Natural killer cell treated with Interleukin-12 subunit alpha and Interleukin-12 subunit beta and Interleukin-15 and Interleukin-18, amount 100 ng/mL, for 72 hours (primary cell): Measurements from ENCODE around the gene B3GLCT. TPM values are rescaled to one million over a fixed set of nuclear protein-coding genes. Genes with fewer than 3 reads are reported as not detected.
A peak's percentile ranks its signal among the peaks of the same experiment; 100 is the strongest.
"Not testable (repeated sequence)": the region's sequence is repeated elsewhere in the genome, so short reads cannot be mapped to it uniquely, and the experiment has no call there.

Experiments
- ATAC-seq, 2 donors: fragments of 150-1000 bp; cut with Tn5 transposase in 1 of 2; sonication (Bioruptor Pico), chemical (Tn5 transposase) in 1 of 2; 2 replicates each; pipeline ENCODE4 v1.10.0; 2021
- DNase-seq: peaks from one replicate; pipeline ENCODE4 v3.0.0; 2022; ENCODE audit warnings: low spot score
- H3K27ac Mint-ChIP-seq, 2 donors: 1 replicate in 1 of 2; 2 replicates in 1 of 2; pipeline ENCODE4 v1.8.0; 2022; ENCODE audit warnings: mixed read lengths in 2 of 2, mild to moderate bottlenecking in 1 of 2, moderate library complexity in 1 of 2
- H3K27me3 Mint-ChIP-seq, 2 donors: 1 replicate in 1 of 2; 2 replicates in 1 of 2; pipeline ENCODE4 v1.8.0; 2022; ENCODE audit warnings: mixed read lengths in 2 of 2
- H3K36me3 Mint-ChIP-seq: one replicate; pipeline ENCODE4 v1.8.0; 2022; ENCODE audit warnings: mixed read lengths
- H3K4me1 Mint-ChIP-seq, 2 donors: 1 replicate in 1 of 2; 2 replicates in 1 of 2; pipeline ENCODE4 v1.8.0; 2022; ENCODE audit warnings: low read depth in 2 of 2, mixed read lengths in 2 of 2, mild to moderate bottlenecking in 1 of 2
- H3K4me3 Mint-ChIP-seq: one replicate; pipeline ENCODE4 v1.8.0; 2022; ENCODE audit warnings: mixed read lengths
- H3K9me3 Mint-ChIP-seq: 2 replicates; pipeline ENCODE4 v1.8.0; 2022; ENCODE audit warnings: mixed read lengths
- total RNA-seq, 2 donors: library from RNA; stranded (reverse); gene quantifications; one replicate each; pipeline ENCODE4 v1.2.3, GENCODE V29; 2022

The B3GLCT gene
- total RNA-seq, 2 donors from 2014 or later, result 5.1 to 5.7 TPM

DNA sequence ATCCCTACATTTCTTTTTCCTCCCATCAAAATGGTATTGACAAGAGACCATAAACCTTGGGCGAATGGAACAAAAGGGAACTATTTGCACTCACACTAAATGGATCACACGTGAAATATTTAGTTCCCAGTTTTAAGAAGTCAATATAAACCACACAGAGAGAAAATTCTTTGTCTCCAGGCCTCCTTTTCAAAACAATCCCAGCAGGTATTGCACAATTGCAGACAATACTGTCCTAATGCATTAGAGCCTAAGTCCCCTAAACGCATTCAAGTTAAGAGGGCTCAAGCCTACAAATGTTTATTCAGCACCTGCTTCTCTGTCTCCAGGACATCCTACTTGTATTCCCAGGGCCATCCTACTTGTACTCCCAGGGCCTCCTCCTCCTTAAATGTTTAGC lies 1.3 kb upstream of the B3GLCT start:
- no peak for ATAC-seq
- H3K9me3 Mint-ChIP-seq, result no peaks in the 10 kb centered on the region
- no peaks in the 10 kb centered on the region for H3K36me3 Mint-ChIP-seq
- H3K27me3 Mint-ChIP-seq, result no peaks in the 10 kb centered on the region
- H3K4me3 Mint-ChIP-seq, result no peak overlapping the region
- H3K27ac Mint-ChIP-seq, result peak overlapping the region in 1 of 2 donors; percentile 82
- no peak for DNase-seq
- peaks cover 15 to 17% of the 10 kb centered on the region in 2 donors for H3K4me1 Mint-ChIP-seq

GRCh38 chr13:31199527-31199848 lies 287 bp upstream of the B3GLCT start:
- Mint-ChIP-seq H3K9me3 (no peaks in the 10 kb centered on the region), H3K4me1 (peaks cover 23 to 24% of the 10 kb centered on the region in 2 donors), H3K27me3 (no peaks in the 10 kb centered on the region), H3K36me3 (no peaks in the 10 kb centered on the region), H3K27ac (peak overlapping the region; percentile 73 to 82), H3K4me3 (peak overlapping the region; percentile 90)
- no peak for DNase-seq
- no peak for ATAC-seq

DNA sequence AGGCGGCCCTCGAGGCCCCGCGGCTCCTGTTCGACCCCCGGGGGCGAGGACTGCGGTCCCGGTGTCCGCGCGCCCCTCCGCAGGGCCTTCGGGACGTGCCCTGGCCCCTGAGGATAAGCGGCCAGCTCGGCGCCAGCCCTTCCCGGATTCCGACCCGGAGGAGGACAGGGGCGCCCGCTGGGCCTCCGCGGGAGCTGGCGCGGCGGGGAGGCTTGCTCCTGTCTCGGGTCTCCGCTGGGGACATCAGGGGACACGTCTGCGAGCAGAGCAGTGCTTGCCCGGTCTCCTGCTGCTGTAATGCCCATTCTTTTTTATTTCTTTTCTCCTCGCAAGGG lies 829 bp downstream of the B3GLCT start:
- Mint-ChIP-seq H3K9me3 (no peaks in the 10 kb centered on the region), H3K36me3 (no peaks in the 10 kb centered on the region), H3K4me3 (peak overlapping the region; percentile 80), H3K27me3 (no peaks in the 10 kb centered on the region), H3K27ac (peak overlapping the region; percentile 64 to 75), H3K4me1 (peaks cover 27 to 28% of the 10 kb centered on the region in 2 donors)
- peak; percentile 44 to 54 for ATAC-seq
- DNase-seq, result no peak

- Mint-ChIP-seq H3K27ac (peak overlapping the region; percentile 64 to 75), H3K36me3 (no peaks in the 10 kb centered on the region), H3K4me1 (peaks cover 25 to 28% of the 10 kb centered on the region in 2 donors), H3K27me3 (no peaks in the 10 kb centered on the region), H3K9me3 (no peaks in the 10 kb centered on the region), H3K4me3 (peak overlapping the region; percentile 80)
- ATAC-seq, result no peak
- DNase-seq, result no peak
These were observed 1.7 kb downstream of the B3GLCT start for GRCh38 chr13:31201341-31202031.

GRCh38 chr13:31204592-31204991 lies 4.8 kb downstream of the B3GLCT start:
- Mint-ChIP-seq H3K27ac (peak overlapping the region in 1 of 2 donors; percentile 11), H3K36me3 (no peaks in the 10 kb centered on the region), H3K4me1 (peaks cover 31 to 42% of the 10 kb centered on the region in 2 donors), H3K27me3 (no peaks in the 10 kb centered on the region), H3K4me3 (no peak overlapping the region), H3K9me3 (no peaks in the 10 kb centered on the region)
- no peak for DNase-seq
- no peak for ATAC-seq

GRCh38 chr13:31207661-31208552 lies 8.1 kb downstream of the B3GLCT start:
- H3K27me3 Mint-ChIP-seq, result no peaks in the 10 kb centered on the region
- ATAC-seq, result no peak
- no peaks in the 10 kb centered on the region for H3K9me3 Mint-ChIP-seq
- H3K27ac Mint-ChIP-seq, result peak overlapping the region in 1 of 2 donors; percentile 12
- no peak for DNase-seq
- H3K4me1 Mint-ChIP-seq, result peaks cover 30 to 38% of the 10 kb centered on the region in 2 donors
- no peak overlapping the region for H3K4me3 Mint-ChIP-seq
- H3K36me3 Mint-ChIP-seq, result no peaks in the 10 kb centered on the region

GRCh38 chr13:31208559-31209122 lies 8.9 kb downstream of the B3GLCT start:
- H3K9me3 Mint-ChIP-seq, result no peaks in the 10 kb centered on the region
- peaks cover 32 to 38% of the 10 kb centered on the region in 2 donors for H3K4me1 Mint-ChIP-seq
- ATAC-seq (no peak), DNase-seq (no peak)
- peak overlapping the region in 1 of 2 donors; percentile 12 for H3K27ac Mint-ChIP-seq
- no peak overlapping the region for H3K4me3 Mint-ChIP-seq
- no peaks in the 10 kb centered on the region for H3K36me3 Mint-ChIP-seq
- no peaks in the 10 kb centered on the region for H3K27me3 Mint-ChIP-seq

DNA sequence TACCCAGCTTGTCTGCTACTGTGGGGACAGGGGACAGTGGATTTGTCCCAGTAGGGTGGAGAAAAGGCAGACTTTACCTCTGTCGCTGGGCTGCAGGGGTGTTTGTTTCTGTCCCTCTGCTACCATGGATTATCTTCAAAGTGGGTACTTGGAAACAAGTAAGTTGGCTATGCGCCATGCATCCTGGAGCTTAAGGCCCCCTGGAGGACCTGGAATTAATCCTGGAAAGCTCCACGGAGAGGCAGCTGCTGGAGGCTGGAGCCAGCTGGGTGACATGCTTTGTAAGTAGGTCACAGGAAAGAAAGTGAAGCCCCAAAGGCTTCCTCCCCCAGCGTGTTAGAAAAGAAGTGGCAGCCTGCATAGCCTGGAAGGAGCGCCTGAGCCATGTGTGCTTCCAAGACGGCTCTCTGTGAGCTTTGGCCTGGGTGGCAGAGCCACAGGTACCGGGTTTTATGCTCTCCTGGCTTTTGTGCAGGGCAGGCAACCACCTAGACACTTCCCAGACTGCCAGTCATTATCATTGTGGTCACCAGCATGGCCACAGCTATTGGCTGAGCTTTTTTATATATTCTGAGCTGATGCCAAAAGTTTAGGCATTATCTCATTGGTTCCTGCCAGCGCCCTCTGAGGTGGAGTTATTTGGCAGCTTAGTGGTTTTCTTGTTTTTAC lies 9.5 kb downstream of the B3GLCT start:
- Mint-ChIP-seq H3K27ac (peak overlapping the region in 1 of 2 donors; percentile 12), H3K9me3 (no peaks in the 10 kb centered on the region), H3K36me3 (no peaks in the 10 kb centered on the region), H3K4me1 (peaks cover 31 to 35% of the 10 kb centered on the region in 2 donors), H3K27me3 (no peaks in the 10 kb centered on the region), H3K4me3 (no peak overlapping the region)
- ATAC-seq (peak in 1 of 2 donors; percentile 17), DNase-seq (no peak)

GRCh38 chr13:31209841-31210210 lies 10.1 kb downstream of the B3GLCT start:
- H3K4me3 Mint-ChIP-seq, result no peak overlapping the region
- peak overlapping the region in 1 of 2 donors; percentile 12 for H3K27ac Mint-ChIP-seq
- peaks cover 27 to 33% of the 10 kb centered on the region in 2 donors for H3K4me1 Mint-ChIP-seq
- ATAC-seq (no peak), DNase-seq (no peak)
- no peaks in the 10 kb centered on the region for H3K36me3 Mint-ChIP-seq
- no peaks in the 10 kb centered on the region for H3K9me3 Mint-ChIP-seq
- no peaks in the 10 kb centered on the region for H3K27me3 Mint-ChIP-seq

GRCh38 chr13:31213651-31214289 lies 14.0 kb downstream of the B3GLCT start:
- no peak for ATAC-seq
- Mint-ChIP-seq H3K27ac (no peak overlapping the region), H3K4me3 (no peak overlapping the region), H3K9me3 (no peaks in the 10 kb centered on the region), H3K4me1 (peaks cover 20 to 22% of the 10 kb centered on the region in 2 donors), H3K27me3 (no peaks in the 10 kb centered on the region), H3K36me3 (peaks cover 6% of the 10 kb centered on the region)
- DNase-seq, result no peak

DNA sequence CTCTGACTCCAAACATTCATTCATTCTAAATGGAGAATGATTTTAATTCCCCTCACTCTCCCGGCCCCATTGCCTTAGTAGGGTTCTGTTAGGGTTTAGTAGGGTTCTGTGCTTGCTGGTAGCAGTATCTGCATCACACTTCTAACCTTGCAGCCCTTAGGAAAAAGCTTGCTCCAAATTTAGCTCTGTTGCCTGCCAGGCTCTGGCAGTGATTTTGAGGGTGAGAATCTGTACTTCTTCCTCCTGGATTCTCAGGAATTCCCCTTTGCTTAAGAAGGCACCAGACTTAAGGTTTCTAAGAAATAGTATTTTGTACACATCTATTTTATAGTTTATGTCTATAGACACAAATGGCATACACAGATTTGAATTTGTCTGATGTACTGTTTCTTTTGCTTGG lies 14.7 kb downstream of the B3GLCT start:
- no peak for ATAC-seq
- Mint-ChIP-seq H3K36me3 (peaks cover 6% of the 10 kb centered on the region), H3K9me3 (no peaks in the 10 kb centered on the region), H3K4me3 (no peak overlapping the region), H3K27ac (no peak overlapping the region), H3K4me1 (peaks cover 14 to 15% of the 10 kb centered on the region in 2 donors), H3K27me3 (no peaks in the 10 kb centered on the region)
- no peak for DNase-seq

- H3K9me3 Mint-ChIP-seq, H3K4me1 Mint-ChIP-seq, DNase-seq, ATAC-seq, H3K27me3 Mint-ChIP-seq, H3K36me3 Mint-ChIP-seq, H3K27ac Mint-ChIP-seq, H3K4me3 Mint-ChIP-seq: not testable (repeated sequence)
These were observed 17.1 kb downstream of the B3GLCT start for GRCh38 chr13:31216916-31217315.

DNA sequence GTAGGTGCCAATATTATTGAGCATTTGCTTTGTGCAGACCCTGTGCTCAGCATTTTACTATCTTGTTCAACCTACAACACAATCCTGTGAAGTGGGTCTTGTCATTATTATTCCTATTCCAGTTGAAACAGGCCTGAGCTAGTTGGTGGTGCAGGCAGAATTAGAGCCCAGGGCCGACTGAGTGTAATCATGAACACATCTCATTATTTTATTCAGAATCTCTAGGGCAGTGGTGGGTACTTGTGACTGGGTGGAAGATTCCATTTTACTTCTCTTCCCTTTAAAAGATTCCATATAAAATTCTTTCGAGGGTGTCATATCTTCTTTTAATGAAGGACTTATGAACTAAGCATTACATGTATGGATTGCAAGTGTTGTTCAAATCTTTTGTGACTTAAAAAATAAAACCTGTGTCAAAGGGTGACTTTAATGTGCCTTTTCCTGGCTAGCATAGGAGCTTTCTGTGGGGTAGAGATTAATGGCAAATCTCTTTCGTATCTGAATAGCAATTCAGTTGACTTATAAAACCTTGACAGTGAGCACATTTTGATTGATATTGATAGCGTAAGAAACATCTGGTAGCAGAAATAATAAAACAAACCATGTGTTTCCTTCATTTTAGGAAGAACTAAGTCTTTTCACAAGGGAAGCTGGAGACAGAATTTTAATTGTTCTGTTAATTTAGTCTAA lies 20.3 kb downstream of the B3GLCT start:
- Mint-ChIP-seq H3K9me3 (no peaks in the 10 kb centered on the region), H3K27me3 (no peaks in the 10 kb centered on the region), H3K4me3 (no peak overlapping the region), H3K27ac (no peak overlapping the region), H3K36me3 (peaks cover 6% of the 10 kb centered on the region), H3K4me1 (no peaks in the 10 kb centered on the region)
- DNase-seq, result no peak
- ATAC-seq, result no peak
